GM10847 (cell line): Measurements from ENCODE around the gene SIK1.
"Not testable (repeated sequence)": the region's sequence is repeated elsewhere in the genome, so short reads cannot be mapped to it uniquely, and the experiment has no call there.

Source experiments
- POLR2A ChIP-seq: IDR thresholded peaks from 2 replicates; pipeline ENCODE4 v1.6.1; 2011; ENCODE audit not compliant: insufficient read length; ENCODE audit errors: extremely low read depth

SIK1 gene

DNA sequence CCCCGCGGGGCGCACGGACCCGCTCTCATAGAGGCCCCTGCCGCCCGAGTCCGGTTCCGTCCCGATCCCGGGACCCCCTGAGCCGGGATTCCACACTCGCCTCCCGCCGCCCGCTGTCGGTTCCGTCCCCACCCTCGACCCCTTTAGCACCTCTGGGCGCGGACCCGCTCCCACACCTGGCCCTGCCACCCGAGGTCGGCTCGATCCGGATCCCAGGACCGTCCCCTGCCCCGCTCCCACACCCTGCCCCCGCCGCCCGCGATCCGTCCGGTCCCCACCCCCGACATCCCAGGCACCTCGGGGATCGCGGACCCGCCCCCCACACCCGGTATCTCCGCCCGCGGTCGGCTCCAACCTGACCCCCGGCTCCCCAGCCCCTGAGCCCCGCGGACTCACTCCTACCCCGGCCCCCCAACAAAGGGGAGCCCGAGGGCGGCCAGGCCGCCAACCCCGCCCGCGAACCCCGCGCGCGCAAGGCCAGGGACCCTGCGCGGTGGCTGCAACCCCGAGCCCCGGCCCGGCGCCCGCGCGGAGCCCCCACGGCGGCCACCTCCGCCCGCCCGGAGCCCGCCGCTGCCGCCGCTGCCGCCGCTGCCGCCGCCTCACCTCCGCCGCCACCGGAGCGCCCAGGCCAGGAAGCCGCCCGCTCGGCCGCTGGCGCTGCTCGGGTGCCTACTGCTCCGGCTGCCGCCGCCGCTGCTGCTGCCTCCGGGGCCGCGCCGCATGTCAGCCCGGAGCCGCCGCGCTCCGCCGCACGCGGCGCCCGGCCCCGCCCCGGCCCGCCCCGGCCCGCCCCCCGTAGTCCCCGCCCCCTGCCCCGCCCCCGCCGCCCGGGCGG is at the start of gene SIK1:
Gene SIK1 (minus strand): TSS at position 728 of the 838 bp plus-strand sequence. CDS start 953 bp downstream, outside the sequence.
- TF ChIP-seq POLR2A = not testable (repeated sequence)

GRCh38 chr21:43467785-43468184 is 40.9 kb upstream of the SIK1 start:
- TF ChIP-seq POLR2A = no peak

DNA sequence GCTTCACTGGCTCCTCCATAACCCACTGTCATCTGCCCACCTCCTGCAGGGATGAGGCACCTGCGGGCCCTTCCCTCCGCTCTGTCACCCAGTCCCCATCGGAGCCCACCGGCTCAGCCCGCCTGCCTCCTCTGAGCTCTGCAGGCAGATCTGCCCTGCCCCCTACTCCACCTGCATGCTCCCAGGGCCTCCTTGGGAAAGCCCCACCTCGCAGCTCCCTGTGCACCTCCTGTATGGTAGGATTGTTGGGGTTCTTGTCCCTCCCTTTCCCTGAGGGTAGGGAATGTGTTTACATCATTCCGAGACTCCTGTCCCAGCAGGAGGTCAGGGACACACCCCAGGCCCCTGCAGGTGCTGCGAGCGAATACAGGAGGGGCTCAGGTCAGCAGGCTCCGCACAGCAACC is 50.5 kb downstream of the SIK1 start:
- TF ChIP-seq POLR2A = no peak

DNA sequence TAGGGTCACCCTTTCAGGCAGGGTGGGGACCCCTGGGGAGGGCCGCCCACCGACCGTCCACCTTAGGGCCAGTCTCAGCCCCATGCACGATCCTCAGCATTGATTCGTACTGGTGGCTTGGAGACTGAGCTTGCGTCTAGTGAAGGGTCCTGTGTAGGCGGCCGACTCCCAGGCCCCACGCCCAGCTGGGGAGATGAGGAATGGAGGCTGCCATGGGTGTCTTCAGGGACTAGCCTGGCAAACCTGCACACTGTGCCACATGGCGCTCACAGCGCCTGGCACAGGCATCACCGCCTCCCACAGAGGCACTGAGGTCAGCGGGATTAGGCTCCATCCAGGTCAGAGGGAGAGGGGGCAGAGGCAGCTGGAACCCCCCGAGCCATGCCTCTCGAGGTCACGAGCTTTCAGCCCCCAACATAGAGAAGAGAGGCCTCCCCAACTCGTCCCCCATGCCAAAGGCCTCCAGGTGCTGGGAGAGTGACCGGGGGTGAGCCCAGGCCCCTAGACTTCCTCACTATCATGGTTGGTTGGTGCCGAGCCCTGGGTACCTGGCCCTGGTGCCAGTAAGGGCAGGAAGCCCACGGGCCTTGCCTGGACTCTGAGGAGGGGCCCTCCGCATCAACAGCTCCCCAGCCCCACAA is 51.0 kb downstream of the SIK1 start:
- no peak for TF ChIP-seq POLR2A

DNA sequence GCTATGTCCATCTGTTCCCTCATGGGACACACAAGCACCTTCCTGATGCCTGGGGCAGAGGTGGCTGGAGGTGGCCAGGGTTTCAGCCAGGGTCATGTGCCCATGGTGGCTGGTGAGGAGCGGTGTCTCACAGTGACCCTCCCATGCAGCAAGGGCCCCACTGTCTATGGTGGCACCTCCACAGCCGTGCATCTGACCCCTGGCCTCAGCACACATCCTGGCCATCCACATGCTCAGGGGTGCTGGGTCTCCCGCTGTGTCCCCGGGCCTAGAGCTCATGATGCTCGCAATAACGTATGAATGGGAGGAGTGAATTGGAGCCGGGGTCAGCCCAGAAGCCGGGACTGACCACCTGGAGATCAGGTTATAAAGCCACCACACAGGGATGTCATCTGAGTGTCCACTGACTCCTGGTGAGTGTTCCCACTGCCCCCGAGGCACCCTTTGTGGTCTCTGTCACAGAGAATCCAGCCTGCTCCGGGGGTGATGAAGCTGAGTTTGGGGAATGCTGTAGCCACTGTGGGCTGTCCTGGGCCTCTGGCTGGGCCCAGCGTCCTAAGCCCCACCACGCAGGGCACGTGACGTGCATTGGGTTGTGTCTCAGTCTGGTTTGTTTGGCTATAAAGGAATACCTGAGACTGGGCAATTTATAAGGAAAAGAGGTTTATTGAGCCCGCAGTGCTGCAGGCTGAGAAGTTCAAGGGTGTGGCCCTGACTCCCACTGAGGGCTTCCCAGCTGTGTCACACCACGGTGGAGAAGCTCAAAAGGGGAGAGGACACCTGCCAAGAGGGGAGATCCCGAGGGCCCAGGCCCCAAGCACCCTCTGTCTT is 51.7 kb downstream of the SIK1 start:
- TF ChIP-seq POLR2A = no peak

DNA sequence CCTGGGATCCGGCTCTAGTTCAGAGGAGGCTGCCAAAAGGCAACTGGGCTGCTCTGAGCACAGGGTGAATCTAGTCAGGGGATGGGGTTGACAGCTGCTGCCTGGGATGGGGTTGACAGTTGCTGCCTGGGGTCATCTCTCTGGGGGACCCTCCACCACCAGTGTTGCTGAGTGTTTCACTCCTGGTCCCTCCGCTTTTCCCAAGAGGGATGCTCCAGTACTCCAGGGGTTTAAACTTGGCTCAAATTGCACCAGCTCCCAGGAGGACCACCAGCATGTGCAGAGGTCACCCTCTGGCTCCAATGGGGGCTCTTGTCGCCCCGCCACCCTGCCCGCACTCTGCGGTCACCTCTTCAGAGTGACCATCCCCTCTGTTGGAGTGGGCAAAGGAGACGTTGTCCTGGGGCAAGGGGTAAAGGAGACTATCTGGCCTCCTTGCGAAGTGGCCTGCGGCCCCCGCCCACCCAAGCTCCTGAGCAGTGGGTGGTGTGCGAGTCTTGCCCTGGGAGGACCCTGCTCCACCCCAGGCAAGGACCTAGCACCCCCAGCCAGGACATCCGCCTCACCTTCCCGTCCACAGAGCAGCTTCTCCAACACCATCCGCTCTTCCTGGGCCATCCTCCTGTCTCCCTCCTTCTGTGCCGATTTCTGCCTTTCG is 52.6 kb downstream of the SIK1 start:
- no peak for TF ChIP-seq POLR2A

DNA sequence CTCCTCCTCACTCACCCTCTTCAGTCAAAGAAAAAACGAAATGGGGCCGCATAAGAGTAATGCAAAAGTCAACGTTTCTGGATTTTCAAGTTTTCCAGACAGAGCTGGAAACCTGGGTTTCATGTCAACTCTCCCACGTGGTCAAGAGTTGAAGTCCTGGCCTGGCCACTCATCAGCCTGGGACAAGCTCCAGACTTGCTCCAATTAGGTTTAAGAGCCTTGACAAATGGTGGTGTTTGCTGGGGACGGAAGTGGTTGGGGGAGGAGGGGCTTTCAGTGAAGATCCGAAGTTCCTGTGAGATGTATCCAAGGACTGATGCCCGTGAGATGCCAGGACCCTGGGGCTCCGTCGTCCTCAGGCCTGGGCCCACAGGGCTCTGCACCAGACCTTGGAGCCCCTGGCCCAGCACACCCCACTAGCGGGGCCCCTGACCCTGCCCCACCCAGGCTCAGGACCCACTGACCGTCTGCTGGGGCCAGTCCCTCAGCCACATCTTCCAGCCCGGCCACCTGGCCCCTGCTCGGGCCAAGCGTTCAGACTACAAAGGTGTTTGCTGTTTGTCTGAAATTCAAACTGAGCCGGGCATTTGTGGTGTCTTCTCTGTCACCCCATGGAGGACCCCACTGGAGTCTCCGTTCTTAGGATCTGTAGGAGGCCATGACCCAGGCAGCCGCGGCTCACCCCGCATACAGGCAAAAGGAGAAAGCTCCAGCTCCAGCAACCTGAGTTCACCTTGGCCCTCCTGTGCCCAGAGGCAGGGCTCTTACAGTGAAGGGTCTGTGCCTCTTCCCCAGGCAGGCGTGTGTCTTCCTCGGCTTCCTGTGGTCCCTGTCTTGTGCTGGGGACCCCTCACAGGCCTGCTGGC is 53.3 kb downstream of the SIK1 start:
- TF ChIP-seq POLR2A = no peak

- no peak for TF ChIP-seq POLR2A
Measured at GRCh38 chr21:43372663-43373361, 54.1 kb downstream of the SIK1 start.

DNA sequence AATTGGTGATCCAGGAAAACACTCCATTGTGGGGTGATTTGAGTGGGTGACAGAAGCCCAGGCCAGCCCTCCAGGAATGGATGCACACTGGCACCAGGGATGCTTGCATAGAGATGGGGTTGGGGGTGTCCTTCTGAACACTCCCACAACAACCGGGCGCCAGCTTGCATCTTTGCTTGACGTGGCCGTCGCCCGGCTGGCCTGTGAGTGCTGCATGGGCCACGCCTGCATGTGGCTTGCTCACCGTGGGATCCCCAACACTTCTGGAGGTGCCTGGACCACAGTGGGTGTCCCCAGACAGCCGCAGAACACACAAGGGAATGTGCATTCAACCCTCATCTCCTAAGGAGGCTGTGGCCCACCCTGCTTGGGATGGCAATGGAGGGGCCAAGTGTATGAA is 55.1 kb downstream of the SIK1 start:
- no peak for TF ChIP-seq POLR2A

DNA sequence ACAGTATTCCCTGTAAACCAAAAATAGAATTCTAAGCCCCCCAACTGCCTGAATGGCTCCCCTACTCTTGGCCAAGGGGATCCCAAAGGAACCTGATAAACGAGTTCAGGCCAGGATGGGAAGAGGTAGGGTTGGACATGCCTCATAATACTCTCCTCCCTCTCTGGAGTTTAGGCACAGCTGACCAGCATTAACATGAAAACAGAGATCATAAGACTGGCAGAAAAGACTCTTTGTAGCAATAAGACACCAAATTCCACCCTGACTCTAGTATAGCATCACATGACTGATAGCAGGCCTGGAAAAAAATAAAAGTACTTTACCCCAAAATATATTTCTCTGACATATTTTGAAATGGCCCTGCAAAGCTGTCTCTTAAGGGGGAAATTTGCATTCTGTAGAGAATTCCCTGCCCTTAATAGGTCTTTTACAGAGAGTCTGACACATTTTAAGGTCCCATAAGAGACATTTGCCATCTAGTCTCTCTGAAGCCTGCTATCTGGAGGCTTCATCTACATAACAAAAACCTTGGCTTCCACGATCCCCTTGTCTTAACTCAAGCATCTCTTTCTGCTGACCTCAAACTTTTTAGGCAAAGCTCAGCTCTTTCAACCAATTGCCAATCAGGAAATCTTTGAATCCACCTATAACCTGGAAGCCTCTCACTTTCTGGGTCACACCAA is 55.9 kb downstream of the SIK1 start:
- TF ChIP-seq POLR2A = no peak

DNA sequence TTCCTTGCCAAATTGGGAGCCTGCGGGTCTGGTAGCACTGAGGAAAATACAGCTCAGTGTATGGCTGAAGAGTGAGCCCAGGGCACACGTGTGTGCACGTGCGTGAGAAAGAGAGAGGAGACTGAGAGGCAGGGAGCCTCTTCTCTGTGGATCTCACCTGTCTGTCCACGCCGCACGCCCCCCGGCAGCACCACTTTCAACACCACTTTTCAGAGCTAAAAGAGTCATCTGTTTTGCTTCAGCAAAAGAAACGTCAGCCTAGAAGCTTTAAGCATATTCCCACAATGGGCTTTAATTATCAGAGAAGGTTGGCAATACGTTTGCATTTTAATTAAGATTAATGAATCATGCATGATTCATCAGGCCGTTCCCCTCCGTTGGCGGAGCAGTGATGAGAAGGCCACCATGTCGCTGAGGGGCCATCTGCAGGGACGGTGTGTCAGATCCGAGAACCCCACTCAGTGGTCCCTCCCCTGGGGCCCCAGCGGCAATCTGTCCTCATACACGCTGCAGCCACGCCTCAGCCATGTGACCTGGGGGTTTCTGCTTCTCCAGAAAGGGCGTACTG is 56.8 kb downstream of the SIK1 start:
- no peak for TF ChIP-seq POLR2A

DNA sequence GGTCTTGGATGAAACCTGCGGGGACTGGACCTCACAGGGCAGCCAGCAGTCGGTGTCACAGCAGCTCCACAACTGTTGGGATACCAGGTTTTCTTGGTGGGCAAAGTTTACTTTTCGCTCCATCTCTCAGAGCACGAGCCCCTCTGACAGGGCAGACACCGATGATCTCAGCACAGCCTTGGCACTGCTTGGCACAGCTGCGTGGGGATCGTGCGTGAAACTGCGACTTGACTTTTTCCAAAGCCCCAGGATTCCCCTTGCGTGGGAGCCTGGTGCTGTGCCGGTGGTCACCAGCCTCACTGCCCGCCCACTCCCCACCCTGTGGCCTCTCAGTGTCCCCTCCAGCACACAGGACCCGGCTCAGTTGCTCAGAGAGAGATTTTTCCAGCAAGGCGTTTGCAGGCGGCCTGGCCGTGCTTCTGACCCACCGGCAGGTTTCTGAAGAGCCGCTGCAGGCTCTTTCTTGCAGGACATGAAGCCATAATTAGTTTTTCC is 57.3 kb downstream of the SIK1 start:
- no peak for TF ChIP-seq POLR2A

DNA sequence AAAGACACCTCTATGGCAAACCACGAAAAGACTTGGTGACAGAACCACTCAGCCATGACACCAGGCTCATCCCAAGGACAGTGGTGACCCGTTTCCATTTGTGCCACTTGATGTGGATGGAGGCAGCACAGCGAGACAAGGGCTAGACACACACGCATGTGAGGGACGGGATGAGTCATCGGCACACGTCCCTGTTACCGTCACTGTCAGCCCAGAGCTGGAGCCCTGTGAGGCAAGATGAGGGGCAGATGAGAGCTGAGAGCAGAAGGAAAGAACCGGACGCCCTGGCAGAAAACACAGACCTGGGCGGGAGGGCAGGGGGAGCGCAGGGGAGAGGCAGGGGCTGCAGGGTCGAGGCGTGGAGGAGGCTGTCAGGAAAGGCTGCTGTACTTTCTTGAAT is 57.8 kb downstream of the SIK1 start:
- no peak for TF ChIP-seq POLR2A

- TF ChIP-seq POLR2A = no peak
Measured at GRCh38 chr21:43368685-43369084, 58.2 kb downstream of the SIK1 start.
